Heart left ventricle (tissue), 13 donors: ENCODE results near the gene CELSR1.

ENCODE experiments used
- CTCF ChIP-seq, 12 donors: fragments of 200-600 bp; sonication (generic) in 4 of 12; IDR thresholded peaks; one replicate each; pipeline versions ENCODE4 v1.5.0 to v1.8.0; 2018 to 2022; ENCODE audit warnings: antibody characterized with exemption in 12 of 12, mild to moderate bottlenecking in 5 of 12
- POLR2A ChIP-seq, 2 donors: fragments of 450-650 bp; IDR thresholded peaks; one replicate each; pipeline ENCODE4 v1.6.1; 2017; ENCODE audit warnings: antibody characterized with exemption in 2 of 2, mild to moderate bottlenecking in 2 of 2, moderate library complexity in 2 of 2
- donor health status: ischemic (EF 13 %, LVEDD 7.1; RV severe dilation, severe dysfunction).
- donor health status: DM: no; HTN: yes; CAD: no.
- donor health status: DM: no; HTN: no; CAD: no.
- donor health status: ischemic (EF 25% LVEDD 6.9; RV normal size, moderate dysfunction).
- donor health status: ischemic (EF 25% LVEDD 5.7; RV mildly dilated, moderate dysfunction).
- donor health status: ischemic (EF 35%, LVEDD 5.7; RV mildly dilated, moderate dysfunction).
- donor health status: nonischemic (EF 11% LVEDD 7.7; RV severe dilation, severe dysfunction).
- donor health status: DM: yes; HTN: yes; CAD: no.
- donor health status: PGD.
- donor health status: ischemic (EF 29% LVEDD 5.4; RV normal size, mild dysfunction).
- donor health status: nonischemic (EF 23%, LVEDD 6.1; RV moderate dilation, normal function).

GRCh38 chr22:46411347-46411746 lies 126.1 kb downstream of the CELSR1 start:
- TF ChIP-seq CTCF (IDR thresholded peaks at IDR 0.05): no peak
- no peak for TF ChIP-seq POLR2A (IDR thresholded peaks at IDR 0.05)
